ENCODE data around the gene DMPK. TPM values are rescaled to one million over a fixed set of nuclear protein-coding genes. Genes with fewer than 3 reads are reported as not detected.

Gene DMPK
- total RNA-seq, 1 experiment from 2014 or later = 28.1 TPM

GRCh38 chr19:45746866-45747265 lies 35.4 kb downstream of the DMPK start:
- Mint-ChIP-seq H3K36me3 (ENCODE audit: insufficient read depth, unreplicated experiment) (peaks cover 5% of the 10 kb centered on the region), H3K9me3 (ENCODE audit: unreplicated experiment) (no peaks in the 10 kb centered on the region), H3K27ac (ENCODE audit: unreplicated experiment) (no peak overlapping the region), H3K27me3 (ENCODE audit: insufficient read depth, unreplicated experiment) (no peaks in the 10 kb centered on the region), H3K4me3 (ENCODE audit: unreplicated experiment) (no peak overlapping the region), H3K4me1 (ENCODE audit: low read depth, unreplicated experiment) (no peaks in the 10 kb centered on the region)
- intact Hi-C loops (cut with micrococcal nuclease; ENCODE audit: unreplicated experiment) = no loop called here
- no peak for DNase-seq
- Histone ChIP-seq H3K27me3 (replicated peaks; ENCODE audit: control insufficient read depth, insufficient read depth, low read length) (no peaks in the 10 kb centered on the region), H3K4me3 (ENCODE audit: low read depth, low read length) (no peak overlapping the region), H3K36me3 (ENCODE audit: control insufficient read depth, insufficient read depth, low read length) (no peaks in the 10 kb centered on the region), H3K9me3 (no peaks in the 10 kb centered on the region), H3K4me1 (no peaks in the 10 kb centered on the region)
- TF ChIP-seq CTCF (IDR thresholded peaks at IDR 0.05; ENCODE audit: insufficient read depth in 1 of 2, low read depth in 1 of 2, low read length in 1 of 2, severe bottlenecking in 1 of 2, unreplicated experiment in 1 of 2) = no peak
- POLR2A ChIA-PET = no interaction called here
- CTCF ChIA-PET = no interaction called here
- no TSS peak for BruUV-seq (replicated peaks)

GRCh38 chr19:45745606-45746005 lies 36.7 kb downstream of the DMPK start:
- POLR2A ChIA-PET = no interaction called here
- H3K9me3 ChIP-seq = no peaks in the 10 kb centered on the region
- Mint-ChIP-seq H3K9me3 (ENCODE audit: unreplicated experiment) (no peaks in the 10 kb centered on the region), H3K4me3 (ENCODE audit: unreplicated experiment) (no peak overlapping the region), H3K27ac (ENCODE audit: unreplicated experiment) (no peak overlapping the region), H3K27me3 (ENCODE audit: insufficient read depth, unreplicated experiment) (no peaks in the 10 kb centered on the region), H3K4me1 (ENCODE audit: low read depth, unreplicated experiment) (no peaks in the 10 kb centered on the region), H3K36me3 (ENCODE audit: insufficient read depth, unreplicated experiment) (peaks cover 5% of the 10 kb centered on the region)
- no peak for TF ChIP-seq CTCF (IDR thresholded peaks at IDR 0.05; ENCODE audit: insufficient read depth in 1 of 2, low read depth in 1 of 2, low read length in 1 of 2, severe bottlenecking in 1 of 2, unreplicated experiment in 1 of 2)
- H3K4me3 ChIP-seq (ENCODE audit: low read depth, low read length) = no peak overlapping the region
- no peaks in the 10 kb centered on the region for H3K36me3 ChIP-seq (ENCODE audit: control insufficient read depth, insufficient read depth, low read length)
- intact Hi-C loops (cut with micrococcal nuclease; ENCODE audit: unreplicated experiment) = no loop called here
- no peaks in the 10 kb centered on the region for H3K27me3 ChIP-seq (replicated peaks; ENCODE audit: control insufficient read depth, insufficient read depth, low read length)
- DNase-seq = no peak
- no TSS peak for BruUV-seq (replicated peaks)
- no peaks in the 10 kb centered on the region for H3K4me1 ChIP-seq
- CTCF ChIA-PET = interaction anchor here (0.7 kb wide), 1 partner anchor 153 kb away, joined by 4 read pairs; no protein-coding TSS in a partner anchor

- BruUV-seq (replicated peaks) = no TSS peak
- ChIA-PET CTCF (interaction anchor here (1.1 kb wide), 1 partner anchor 26 kb away, joined by 3 read pairs; the partner anchor contains the start of gene SIX5), POLR2A (no interaction called here)
- H3K9me3 Mint-ChIP-seq (ENCODE audit: unreplicated experiment) = no peaks in the 10 kb centered on the region
- no peak for DNase-seq
- no peaks in the 10 kb centered on the region for H3K4me1 Mint-ChIP-seq (ENCODE audit: low read depth, unreplicated experiment)
- no peak for TF ChIP-seq CTCF (IDR thresholded peaks at IDR 0.05; ENCODE audit: insufficient read depth in 1 of 2, low read depth in 1 of 2, low read length in 1 of 2, severe bottlenecking in 1 of 2, unreplicated experiment in 1 of 2)
- intact Hi-C loops (cut with micrococcal nuclease; ENCODE audit: unreplicated experiment) = no loop called here
- no peak overlapping the region for H3K4me3 Mint-ChIP-seq (ENCODE audit: unreplicated experiment)
- no peaks in the 10 kb centered on the region for H3K36me3 ChIP-seq (ENCODE audit: control insufficient read depth, insufficient read depth, low read length)
- H3K27ac Mint-ChIP-seq (ENCODE audit: unreplicated experiment) = no peak overlapping the region
- no peak overlapping the region for H3K4me3 ChIP-seq (ENCODE audit: low read depth, low read length)
- no peaks in the 10 kb centered on the region for H3K9me3 ChIP-seq
- no peaks in the 10 kb centered on the region for H3K4me1 ChIP-seq
- H3K36me3 Mint-ChIP-seq (ENCODE audit: insufficient read depth, unreplicated experiment) = peaks cover 5% of the 10 kb centered on the region
- no peaks in the 10 kb centered on the region for H3K27me3 ChIP-seq (replicated peaks; ENCODE audit: control insufficient read depth, insufficient read depth, low read length)
- no peaks in the 10 kb centered on the region for H3K27me3 Mint-ChIP-seq (ENCODE audit: insufficient read depth, unreplicated experiment)
Measured at GRCh38 chr19:45742969-45743368, 39.3 kb downstream of the DMPK start.

All from Caco-2 (cell line).